Stimulated activated CD4-positive, alpha-beta T cell treated with anti-CD3 and anti-CD28 coated beads, TNF-alpha, amount 100 ng/mL, for 24 hours (primary cell): ENCODE measurements around the gene TMEM205.
"Not testable (repeated sequence)": the region's sequence is repeated elsewhere in the genome, so short reads cannot be mapped to it uniquely, and the experiment has no call there.

ENCODE experiments used
- DNase-seq, 3 experiments: peaks; one replicate each; pipeline ENCODE4 v3.0.0-alpha.2; 2020; ENCODE audit warnings: low read depth in 3 of 3

Gene TMEM205

DNA sequence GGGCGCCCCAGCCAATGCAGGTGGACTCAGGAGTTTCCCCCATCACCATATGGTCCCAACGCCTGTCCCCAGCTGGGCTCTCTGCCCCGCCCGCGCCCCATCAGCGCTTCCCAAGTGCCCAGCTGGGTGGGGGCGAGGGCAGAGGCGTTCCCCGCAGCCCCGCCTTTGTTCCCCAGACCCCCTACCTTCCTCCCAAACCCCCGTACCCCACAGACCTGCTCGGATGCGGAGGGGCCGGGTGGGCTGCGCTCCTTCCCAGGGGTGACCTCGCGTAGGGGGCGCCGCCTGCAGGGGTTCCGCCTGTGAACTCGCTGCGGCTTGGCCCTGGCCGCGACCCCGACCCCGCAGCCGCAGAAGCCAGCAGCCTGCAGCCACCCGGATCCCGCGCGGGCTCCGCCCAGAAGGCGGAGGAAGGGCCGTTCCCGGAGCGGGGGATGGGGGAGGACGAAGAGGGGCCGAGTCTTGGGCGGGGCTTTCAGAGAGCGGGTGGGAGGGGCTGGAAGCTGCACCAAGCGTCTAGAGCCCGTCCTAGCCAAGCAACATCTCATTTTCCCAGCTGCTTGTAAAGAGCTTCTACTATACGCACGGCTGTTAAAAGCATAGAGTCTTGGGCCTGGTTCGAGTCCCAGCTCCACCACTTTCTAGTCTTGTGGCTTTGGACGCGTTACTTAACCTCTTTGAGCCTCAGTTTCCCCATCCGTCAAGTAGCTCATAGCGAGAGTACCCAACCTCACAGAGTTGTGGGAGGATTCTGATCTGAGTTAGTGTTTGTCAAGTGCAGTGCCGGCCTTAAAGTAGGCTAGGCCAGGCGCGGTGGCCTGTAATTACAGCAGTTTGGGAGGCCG lies 6.6 kb downstream of the TMEM205 start, which contains the start of gene RAB3D:
RAB3D (minus strand) TSS at position 404 of the 845 bp plus-strand sequence. CDS start 2,258 bp downstream, outside the sequence.
- peak; percentile 67 to 89 (median 76) for DNase-seq

DNA sequence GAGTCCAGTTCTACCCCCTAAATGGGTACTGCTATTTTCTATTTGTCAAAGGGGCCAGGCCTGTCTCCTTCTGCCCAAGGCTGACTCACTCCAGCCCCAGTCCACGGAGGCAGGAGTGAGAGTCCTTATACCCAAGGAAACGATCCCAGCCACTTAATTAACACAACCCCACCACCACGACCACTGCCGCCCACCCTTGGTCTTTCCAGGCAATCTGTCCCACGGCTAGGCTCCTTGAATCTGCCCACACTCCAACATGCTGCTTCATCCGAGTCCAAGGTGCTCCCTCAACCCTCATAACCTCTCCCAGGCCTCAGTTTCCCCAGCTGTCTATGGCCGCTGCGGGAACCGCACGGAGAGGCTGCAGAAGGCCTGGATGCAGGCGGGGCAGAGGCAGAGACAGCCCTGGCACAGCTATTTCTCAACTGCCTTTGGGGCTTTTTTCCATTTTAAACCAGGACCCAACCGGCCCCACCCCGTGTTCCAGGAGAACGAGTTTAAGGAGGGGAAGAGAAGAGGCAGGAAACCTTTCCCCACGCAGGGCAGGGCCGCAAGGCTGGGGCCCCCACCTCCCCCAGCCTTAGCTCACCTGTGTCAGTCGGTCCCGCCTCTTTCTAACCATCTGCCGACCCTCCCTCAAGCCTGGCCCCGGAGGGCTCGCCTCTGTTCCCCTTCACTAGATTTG lies 7.4 kb downstream of the TMEM205 start:
- DNase-seq: no peak

DNA sequence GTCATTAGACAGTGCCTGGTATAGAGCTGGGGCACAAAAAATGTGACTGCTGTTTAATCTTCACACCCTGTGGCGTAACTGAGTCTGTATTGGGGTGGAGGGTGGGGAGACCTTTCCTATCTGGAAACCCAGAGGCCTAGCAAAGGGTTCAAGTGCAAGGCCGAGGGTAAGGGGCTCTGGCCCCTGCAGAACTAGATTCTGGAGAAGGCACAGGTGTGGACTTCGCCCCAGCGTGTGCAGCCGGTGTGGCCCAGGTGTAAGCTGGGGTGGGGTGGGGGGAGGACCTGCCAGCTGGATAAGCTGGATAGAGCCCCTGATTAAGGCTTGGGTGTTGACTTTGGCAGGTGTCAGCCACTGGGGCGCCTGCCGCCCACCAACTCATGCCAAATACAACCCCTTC lies 7.9 kb downstream of the TMEM205 start:
- no peak for DNase-seq

DNA sequence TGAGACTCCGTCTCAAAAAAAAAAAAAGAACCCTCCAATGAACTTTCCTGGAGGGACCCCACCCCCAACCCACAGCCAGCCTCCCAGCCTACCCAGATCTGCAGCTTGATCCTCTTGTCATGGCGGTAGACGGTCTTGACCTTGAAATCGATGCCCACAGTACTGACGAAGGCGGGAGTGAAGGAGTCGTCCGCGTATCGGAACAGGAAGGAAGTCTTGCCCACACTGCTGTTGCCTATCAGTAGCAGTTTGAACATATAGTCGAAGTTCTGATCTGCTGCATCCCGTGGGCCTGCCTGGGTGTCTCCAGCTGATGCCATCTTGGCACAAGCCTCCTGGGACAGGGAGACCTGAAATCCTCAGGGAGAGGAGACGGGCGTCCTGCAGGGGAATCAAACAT lies 9.0 kb downstream of the TMEM205 start:
- no peak for DNase-seq

DNA sequence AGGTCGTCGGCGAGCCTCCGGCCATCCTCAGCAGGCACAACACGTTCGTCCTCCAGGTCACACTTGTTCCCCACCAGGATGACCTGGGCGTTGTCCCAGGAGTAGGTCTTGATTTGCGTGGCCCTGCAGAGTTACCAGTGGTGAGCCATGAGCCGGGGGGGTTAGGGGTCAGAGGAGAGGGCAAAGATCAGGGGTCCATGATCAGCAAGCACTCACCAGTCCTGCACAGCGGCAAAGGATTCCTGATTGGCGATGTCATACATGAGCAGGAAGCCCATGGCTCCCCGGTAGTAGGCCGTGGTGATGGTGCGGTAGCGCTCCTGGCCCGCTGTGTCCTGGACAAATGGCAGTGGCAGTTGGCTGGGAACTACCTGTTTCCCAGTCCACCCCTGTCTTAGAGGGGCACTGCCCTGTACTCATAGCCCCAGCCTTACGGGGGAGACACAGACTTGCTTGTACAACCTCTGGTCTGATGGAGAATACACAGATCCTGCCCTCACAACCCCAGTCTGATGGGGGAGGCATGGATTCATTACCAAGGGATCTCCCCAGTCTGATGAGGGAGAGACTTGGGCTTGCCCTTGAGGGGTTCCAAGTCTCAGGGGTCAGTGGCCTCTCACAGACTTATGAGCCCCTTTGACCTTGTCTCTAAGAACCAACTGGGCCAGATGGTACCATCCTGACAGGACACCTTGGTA lies 10.5 kb downstream of the TMEM205 start:
- no peak for DNase-seq

DNA sequence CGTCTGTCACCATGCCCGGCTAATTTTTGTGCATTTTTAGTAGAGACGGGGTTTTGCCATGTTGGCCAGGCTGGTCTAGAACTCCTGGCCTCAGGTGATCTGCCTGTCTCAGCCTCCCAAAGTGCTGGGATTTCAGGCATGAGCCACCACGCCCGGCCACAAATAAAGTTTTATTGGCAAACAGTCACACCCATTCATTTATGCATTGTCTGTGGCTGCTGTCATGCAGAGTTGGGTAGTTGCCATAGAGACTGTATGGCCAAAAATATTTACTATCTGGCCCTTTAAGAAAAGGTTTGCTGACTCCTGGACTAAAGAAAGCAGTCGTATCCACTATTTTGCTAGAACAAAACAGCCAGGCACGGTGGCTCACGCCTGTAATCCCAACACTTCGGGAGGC lies 12.2 kb downstream of the TMEM205 start:
- not testable (repeated sequence) for DNase-seq

DNA sequence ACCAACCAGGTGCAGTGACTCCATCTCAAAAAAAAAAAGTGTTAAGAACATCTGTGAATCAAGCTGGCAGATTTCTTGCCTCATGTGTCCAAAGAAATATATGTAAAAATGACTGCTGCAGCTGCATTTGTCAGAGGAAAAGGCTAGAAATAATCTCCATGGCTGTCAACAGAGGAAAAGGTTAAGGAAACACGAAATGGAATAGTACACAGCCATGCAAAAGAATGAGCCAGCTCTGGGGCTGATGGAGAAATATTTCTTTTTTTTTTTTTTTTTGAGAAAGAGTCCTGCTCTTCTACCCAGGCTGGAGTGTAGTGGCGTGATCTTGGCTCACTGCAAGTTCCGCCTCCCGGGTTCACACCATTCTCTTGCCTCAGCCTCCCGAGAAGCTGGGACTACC lies 13.2 kb downstream of the TMEM205 start:
- DNase-seq: no peak

DNA sequence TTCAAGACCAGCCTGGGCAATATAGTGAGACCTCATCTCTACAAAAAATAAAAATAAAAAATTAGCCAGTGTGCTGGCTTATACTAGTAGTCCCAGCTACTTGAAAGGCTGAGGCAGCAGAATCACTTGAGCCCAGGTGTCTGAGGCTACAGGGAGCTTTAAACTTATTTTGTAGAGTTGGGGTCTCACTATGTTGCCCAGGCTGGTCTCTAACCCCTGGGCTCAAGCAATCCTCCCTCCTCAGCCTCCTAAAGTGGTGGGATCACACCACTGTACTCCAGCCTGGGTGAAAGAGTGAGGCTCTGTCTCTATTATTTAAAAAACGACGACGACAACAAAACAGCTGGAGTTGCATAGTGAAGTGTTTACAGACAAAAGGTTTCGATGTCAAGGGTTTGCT lies 14.6 kb downstream of the TMEM205 start:
- DNase-seq: no peak

DNA sequence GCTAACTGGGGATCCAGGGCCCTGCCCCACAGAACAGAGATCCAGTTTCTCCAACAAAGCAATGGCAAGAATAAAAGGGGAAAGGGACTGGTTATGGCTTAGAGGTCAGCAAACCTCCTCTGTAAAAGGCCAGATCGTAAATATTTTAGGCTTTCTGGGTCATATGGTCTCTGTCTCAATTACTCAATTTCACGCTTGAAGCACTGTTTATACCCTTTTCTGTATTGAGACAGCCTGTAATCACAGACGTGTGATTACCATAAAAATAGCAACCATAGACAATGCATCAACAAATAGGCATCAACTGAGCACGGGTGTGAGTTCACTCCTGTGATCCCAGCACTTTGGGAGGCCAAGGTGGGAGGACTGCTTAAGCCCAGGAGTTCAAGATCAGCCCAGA lies 15.9 kb downstream of the TMEM205 start:
- DNase-seq: no peak

DNA sequence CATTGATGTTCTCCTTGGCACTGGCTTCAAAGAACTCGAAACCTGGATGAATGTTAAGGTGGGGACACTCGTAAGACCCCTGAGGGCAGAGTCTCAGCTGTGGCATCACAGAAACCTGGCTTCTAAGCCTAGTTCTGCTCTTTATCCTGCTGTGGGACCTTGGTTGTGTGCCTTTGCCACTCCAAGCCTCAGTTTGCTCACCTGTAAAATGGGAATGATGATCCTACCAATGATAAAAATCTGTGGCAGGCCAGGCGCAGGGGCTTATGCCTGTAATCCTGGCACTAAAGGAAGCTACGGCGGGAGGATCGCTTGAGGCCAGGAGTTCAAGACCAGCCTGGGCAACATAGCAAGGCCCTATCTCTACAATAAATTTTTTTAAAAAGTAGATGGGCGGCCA lies 20.5 kb downstream of the TMEM205 start:
- DNase-seq: no peak

DNA sequence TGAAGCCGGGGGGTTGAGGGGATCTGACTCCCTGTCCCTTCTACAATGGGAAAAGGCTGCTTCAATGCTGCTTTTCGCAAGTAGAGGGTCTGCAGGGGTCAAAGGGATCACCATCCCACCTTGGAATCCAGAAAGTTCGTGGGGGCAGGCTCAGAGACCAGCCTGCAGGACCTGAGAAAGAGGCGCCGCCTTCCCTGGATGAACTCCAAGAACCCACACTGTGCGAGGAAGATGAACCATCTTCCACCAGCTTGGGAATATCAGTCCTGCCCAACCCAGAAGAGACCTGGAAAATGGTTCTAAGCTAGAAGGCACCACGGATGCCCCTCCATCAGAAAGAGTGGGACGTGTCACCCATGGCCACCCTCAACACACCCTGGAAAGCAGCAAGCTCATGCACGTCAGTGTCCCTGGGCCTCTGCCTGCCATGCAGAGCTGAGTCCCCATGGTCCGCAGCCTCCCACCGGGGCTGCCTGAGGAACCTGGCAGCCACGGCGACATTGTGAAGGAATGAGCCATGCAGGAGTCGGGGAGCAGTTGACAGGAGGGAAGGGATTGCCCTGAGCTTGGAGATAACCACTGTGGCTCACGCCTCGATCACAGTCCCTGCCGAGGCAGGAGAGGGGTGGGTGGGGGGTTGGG lies 21.2 kb downstream of the TMEM205 start:
- no peak for DNase-seq

DNA sequence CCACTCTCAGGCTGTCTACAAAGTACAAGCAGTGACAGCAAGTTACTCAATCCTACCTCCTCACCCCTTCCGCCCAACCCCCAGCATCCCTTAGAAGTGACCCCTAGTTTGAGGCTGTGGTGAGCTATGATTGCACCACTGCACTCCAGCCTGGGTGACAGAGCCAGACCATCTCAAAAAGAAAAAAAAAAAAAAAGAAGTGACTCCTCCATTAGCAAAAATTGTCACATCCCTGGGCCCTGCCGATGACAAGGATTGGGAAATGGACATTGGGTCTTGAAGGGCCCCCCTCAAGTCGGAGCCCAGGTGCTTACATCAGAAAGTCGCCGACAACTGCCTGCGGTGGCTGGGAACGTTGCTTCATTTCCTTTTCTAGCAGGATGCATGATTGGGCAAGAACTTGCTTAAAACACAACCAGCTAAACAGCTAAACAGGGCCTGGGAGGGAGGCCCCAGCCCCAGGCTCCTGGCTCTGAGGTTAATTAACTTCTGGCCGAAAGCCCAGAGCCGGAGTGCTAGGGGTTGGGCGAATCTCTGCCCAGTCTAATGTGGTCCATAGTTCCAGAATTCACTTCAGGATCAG lies 21.9 kb downstream of the TMEM205 start:
- DNase-seq: peak in 1 of 3 experiments; percentile 24

DNA sequence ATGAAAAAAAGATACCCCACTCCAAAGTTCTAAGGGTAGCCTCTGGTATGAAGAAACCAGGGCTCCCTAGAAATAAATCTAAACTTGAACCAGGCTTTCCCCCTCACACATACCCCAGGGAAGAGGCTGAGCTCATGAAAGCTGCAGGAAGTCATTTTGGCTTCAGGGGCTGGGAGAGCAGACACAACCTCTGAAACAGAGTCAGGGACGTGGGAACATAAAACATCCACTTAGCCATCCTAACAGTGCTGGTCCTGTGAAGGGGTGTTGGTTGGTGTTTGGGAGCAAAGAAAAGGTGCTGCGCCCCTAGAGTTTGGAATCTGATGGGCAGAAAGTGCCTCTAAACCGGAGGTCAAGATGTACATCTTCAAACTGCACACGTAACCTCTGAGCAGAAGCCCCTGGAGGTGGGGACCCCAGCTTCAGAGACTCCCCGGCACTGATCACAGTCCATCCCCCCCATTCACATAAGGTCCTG lies 22.4 kb downstream of the TMEM205 start:
- no peak for DNase-seq

DNA sequence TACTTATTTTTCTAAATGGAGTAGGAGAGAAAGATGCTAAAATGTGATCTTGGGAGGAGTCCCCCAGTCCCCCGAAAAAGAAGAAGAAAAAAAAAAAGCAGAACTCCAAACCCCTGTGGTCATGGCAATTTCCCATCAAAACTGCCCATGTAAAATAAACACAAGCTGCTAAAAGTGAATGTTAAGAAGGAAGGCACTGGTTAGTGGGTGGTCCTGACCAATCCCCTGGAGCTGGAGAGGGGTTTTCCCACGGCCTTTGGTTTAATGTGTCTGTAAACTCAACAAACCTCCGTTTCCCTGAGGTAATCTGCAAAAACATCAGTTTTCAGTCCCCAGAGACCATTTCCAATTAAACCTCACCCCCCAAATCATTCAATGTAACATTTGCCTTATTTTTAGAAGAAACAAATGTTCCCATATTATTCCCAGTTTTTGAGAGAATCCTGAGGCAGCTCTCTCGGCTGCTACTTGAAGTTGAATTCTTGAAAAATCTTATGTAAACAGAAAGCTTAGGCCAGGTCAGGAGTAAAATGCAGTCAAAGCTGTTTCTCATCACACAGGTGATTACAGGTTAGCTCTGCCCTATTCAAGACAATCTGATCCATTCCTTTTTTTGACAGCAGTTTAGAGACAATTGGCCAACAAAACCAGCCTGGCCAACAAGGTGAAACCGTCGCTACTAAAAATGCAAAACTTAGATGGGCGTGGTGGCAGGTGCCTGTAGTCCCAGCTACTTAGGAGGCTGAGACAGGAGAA lies 23.6 kb downstream of the TMEM205 start:
- DNase-seq: no peak

DNA sequence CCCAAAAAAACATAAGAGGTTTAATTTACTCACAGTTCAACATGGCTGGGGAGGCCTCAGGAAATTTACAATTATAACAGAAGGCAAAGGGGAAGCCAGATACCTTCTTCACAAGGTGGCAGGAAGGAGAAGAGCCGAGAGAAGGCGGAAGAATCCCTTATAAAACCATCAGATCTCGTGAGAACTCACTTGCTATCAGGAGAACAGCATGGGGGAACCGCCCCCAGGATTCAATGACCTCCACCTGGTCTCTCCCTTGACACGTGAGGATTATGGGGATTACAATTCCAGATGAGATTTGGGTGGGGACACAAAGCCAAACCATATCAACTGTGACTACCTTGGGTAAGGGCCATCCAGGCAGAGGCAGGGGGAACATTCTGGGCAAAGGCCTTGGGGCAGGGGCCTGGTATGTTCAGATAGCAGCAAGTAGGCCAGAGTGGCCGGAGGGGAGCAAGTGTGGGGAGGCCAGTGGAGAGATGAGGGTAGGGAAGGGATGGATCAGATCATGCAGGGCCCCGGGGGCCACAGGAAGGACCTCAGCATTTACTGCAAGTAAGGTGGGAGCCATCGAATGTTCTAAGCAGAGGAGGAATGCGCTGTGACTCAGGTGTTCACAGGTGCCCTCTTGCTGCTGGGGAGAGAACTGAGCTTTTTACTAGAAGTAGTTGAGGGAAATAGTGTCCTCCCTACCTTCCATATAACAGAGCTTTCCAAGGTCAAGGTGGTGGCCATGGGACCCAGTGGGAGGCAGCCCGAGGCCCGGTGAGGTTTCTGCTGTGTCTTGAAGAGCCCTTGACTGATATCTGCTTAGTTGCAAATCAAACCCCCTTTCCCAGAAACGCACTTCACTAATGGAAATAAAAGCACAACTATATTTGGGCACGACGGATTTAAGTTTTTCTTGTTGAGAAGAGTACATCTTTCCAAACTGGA lies 24.6 kb downstream of the TMEM205 start:
- DNase-seq: no peak

DNA sequence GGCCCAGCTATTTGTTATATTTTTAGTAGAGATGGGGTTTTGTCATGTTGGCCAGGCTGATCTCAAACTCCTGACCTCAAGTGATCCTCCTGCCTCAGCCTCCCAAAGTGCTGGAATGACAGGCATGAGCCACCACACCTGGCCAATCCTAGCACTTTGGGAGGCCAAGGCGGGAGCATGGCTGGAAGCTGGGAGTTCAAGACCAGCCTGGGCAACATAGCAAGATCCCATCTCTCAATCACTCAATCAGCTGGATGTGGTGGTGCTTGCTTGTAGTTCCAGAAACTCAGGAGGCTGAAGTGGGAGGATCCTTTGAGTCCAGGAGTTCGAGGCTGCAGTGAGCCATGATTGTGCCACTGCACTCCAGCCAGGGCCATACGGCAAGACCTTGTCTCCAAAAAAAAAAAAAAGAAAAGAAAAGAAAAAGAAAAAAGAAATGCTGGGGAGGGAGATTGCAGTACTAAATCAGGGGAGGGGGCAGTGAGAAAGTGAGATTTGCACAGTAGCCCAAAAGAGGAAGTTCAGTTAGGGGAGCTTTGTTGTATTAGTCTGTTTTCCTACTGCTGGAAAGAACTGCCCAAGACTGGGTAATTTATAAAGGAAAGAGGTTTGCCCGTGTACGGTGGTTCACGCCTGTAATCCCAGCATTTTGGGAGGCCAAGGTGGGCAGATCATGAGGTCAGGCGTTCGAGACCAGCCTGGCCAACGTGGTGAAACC lies 25.6 kb downstream of the TMEM205 start:
- DNase-seq: not testable (repeated sequence)

DNA sequence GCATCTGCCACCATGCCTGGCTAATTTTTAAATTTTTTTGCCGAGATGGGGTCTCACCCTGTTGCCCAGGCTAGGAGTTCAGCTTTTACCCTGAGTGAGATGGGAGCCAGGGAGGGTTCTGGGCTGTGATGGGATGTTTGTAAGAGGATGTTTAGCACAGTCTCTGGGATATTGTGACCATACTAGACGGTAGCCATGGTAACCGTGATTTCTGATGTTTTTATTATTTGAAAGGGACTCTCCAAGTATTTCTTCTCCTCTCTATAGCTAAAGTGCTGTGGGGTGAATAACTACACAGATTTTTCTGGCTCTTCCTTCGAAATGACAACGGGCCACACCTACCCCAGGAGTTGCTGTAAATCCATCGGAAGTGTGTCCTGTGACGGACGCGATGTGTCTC lies 39.7 kb downstream of the TMEM205 start:
- no peak for DNase-seq

DNA sequence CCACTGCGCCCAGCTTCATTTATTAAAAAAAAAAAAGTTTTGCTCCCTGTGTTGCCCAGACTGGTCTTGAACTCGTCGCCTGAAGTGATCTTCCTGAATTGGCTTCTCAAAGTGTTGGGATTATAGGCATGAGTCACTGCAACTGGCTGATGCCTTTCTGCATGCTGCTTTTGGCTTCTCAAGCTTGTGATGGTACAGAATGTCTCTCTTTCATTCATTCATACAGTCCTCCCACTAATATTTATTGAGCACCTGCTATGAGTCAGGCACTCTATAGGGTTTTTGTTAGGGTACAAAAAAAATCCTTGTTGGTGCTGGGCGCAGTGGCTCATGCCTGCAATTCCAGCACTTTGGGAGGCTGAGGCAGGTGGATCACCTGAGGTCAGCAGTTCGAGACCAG lies 41.1 kb downstream of the TMEM205 start:
- DNase-seq: no peak

DNA sequence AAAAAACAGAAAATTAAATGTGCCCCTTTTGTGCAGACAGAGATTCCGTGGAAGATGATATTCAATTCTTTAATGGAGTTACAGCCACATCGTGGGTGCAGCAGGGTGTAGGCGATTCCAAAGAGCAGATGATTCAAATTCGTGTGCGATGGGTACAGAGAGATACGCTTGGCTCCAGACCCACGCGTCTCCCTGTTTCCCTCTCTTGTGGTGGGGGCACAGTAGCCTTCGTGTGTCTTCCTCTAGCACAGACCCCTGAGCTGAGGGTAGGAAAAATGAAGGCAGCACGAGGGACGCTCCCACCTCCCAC lies 45.3 kb downstream of the TMEM205 start:
- DNase-seq: no peak
